IMR-90 (cell line): ENCODE data around the gene ELOVL5. TPM values are rescaled to one million over a fixed set of nuclear protein-coding genes. Genes with fewer than 3 reads are reported as not detected.

Experiments used
- ATAC-seq: fragments of 200-7000 bp; cut with Tn5 transposase; 2 replicates; pipeline ENCODE4 v1.9.1; 2020; ENCODE audit warnings: low read depth, mild to moderate bottlenecking, moderate library complexity
- BruUV-seq: library from RNA; stranded (reverse); fragments of 400-500 nt; replicated peaks from 2 replicates; lab custom pipeline; 2021; lab: Mats Ljungman, UMichigan
- CTCF ChIA-PET: fragments of 300-600 bp; formaldehyde crosslinking; extraction: SDS; loops from one replicate; lab custom pipeline; 2021; ENCODE audit warnings: antibody characterized with exemption; lab: Yijun Ruan, JAX
- POLR2A ChIA-PET: fragments of 300-600 bp; sonication (Branson Sonifier 250); formaldehyde crosslinking; loops from one replicate; lab custom pipeline; 2022; ENCODE audit warnings: antibody characterized with exemption; ENCODE audit not compliant: unreplicated experiment; lab: Charles Lee
- DNase-seq: peaks from one replicate; pipeline ENCODE4 v3.0.0; 2013
- H2AFZ ChIP-seq: replicated peaks from 2 replicates; pipeline ENCODE3; 2013; ENCODE audit warnings: low read length, mild to moderate bottlenecking; ENCODE audit not compliant: poor library complexity
- H2AK5ac ChIP-seq: 2 replicates; pipeline ENCODE4 v1.6.1; 2013; ENCODE audit warnings: low read depth, low read length, inconsistent platforms
- H2AK9ac ChIP-seq: replicated peaks from 2 replicates; pipeline ENCODE3; 2013; ENCODE audit warnings: mild to moderate bottlenecking, low read depth, low read length, moderate library complexity; ENCODE audit not compliant: poor library complexity
- H2BK120ac ChIP-seq: 2 replicates; pipeline ENCODE4 v1.6.1; 2013; ENCODE audit warnings: low read depth, low read length, inconsistent platforms
- H2BK15ac ChIP-seq: 3 replicates; pipeline ENCODE4 v1.6.1; 2013; ENCODE audit warnings: low read depth, low read length, inconsistent platforms
- H2BK20ac ChIP-seq: 2 replicates; pipeline ENCODE4 v1.6.1; 2013; ENCODE audit warnings: low read depth, mild to moderate bottlenecking, inconsistent platforms, low read length, moderate library complexity
- H2BK5ac ChIP-seq: 2 replicates; pipeline ENCODE4 v1.6.1; 2013; ENCODE audit warnings: mild to moderate bottlenecking, low read depth, low read length, inconsistent platforms; ENCODE audit not compliant: poor library complexity, severe bottlenecking
- H3K14ac ChIP-seq: replicated peaks from 2 replicates; pipeline ENCODE4 v1.6.1; 2013; ENCODE audit warnings: low read depth, low read length, inconsistent platforms
- H3K18ac ChIP-seq: 2 replicates; pipeline ENCODE4 v1.6.1; 2013; ENCODE audit warnings: low read depth, low read length, control low read depth
- H3K23ac ChIP-seq: 2 replicates; pipeline ENCODE4 v1.6.1; 2013; ENCODE audit warnings: low read depth, low read length, inconsistent platforms
- H3K27ac ChIP-seq: 2 replicates; pipeline ENCODE4 v1.5.1; 2013; ENCODE audit warnings: mild to moderate bottlenecking, control low read depth, low read length; ENCODE audit not compliant: insufficient read depth
- H3K27me3 ChIP-seq: 2 replicates; pipeline ENCODE4 v1.6.1; 2013; ENCODE audit warnings: low read length; ENCODE audit not compliant: control insufficient read depth, insufficient read depth
- H3K36me3 ChIP-seq: 2 replicates; pipeline ENCODE4 v1.6.1; 2013; ENCODE audit warnings: low read length, mixed read lengths; ENCODE audit not compliant: control insufficient read depth, insufficient read depth
- H3K4ac ChIP-seq: 2 replicates; pipeline ENCODE4 v1.6.1; 2013; ENCODE audit warnings: low read depth, low read length, inconsistent platforms
- H3K4me1 ChIP-seq: 2 replicates; pipeline ENCODE4 v1.6.1; 2013; ENCODE audit warnings: low read length, mixed read lengths; ENCODE audit not compliant: control insufficient read depth, insufficient read depth
- H3K4me2 ChIP-seq: 2 replicates; pipeline ENCODE4 v1.6.1; 2013; ENCODE audit warnings: low read depth, mild to moderate bottlenecking, control low read depth, low read length, moderate library complexity
- H3K4me3 ChIP-seq: 2 replicates; pipeline ENCODE4 v1.5.1; 2013; ENCODE audit warnings: low read depth, mild to moderate bottlenecking, control low read depth, low read length, moderate library complexity; ENCODE audit not compliant: insufficient read depth
- H3K56ac ChIP-seq: 2 replicates; pipeline ENCODE4 v1.6.1; 2013; ENCODE audit warnings: low read length, inconsistent platforms; ENCODE audit not compliant: insufficient read depth; ENCODE audit errors: extremely low read depth
- H3K79me1 ChIP-seq, 2 experiments: 2 replicates each; pipeline ENCODE4 v1.6.1; 2013; ENCODE audit warnings: low read length in 2 of 2, inconsistent platforms in 1 of 2, low read depth in 1 of 2
- H3K9ac ChIP-seq: 2 replicates; pipeline ENCODE4 v1.6.1; 2013; ENCODE audit warnings: low read depth, low read length, control low read depth
- H3K9me1 ChIP-seq: 2 replicates; pipeline ENCODE4 v1.6.1; 2013; ENCODE audit warnings: low read length, inconsistent platforms; ENCODE audit not compliant: insufficient read depth
- H3K9me3 ChIP-seq: 2 replicates; pipeline ENCODE4 v1.6.1; 2013; ENCODE audit warnings: low read length; ENCODE audit not compliant: control insufficient read depth, insufficient read depth
- H4K20me1 ChIP-seq: 2 replicates; pipeline ENCODE4 v1.6.1; 2013; ENCODE audit warnings: low read length, inconsistent platforms; ENCODE audit not compliant: insufficient read depth
- H4K5ac ChIP-seq: 2 replicates; pipeline ENCODE4 v1.6.1; 2013; ENCODE audit warnings: mild to moderate bottlenecking, low read depth, low read length, control low read depth
- H4K8ac ChIP-seq, 2 experiments: 2 replicates each; pipeline ENCODE4 v1.6.1; 2013; ENCODE audit warnings: low read depth in 2 of 2, low read length in 2 of 2, control low read depth in 1 of 2, inconsistent platforms in 1 of 2
- H4K91ac ChIP-seq: 2 replicates; pipeline ENCODE4 v1.6.1; 2013; ENCODE audit warnings: low read depth, low read length, inconsistent platforms; ENCODE audit not compliant: insufficient read depth
- BHLHE40 ChIP-seq: fragments of 150-350 bp; IDR thresholded peaks from 2 replicates; pipeline ENCODE4 v1.6.1; 2016; ENCODE audit warnings: mild to moderate bottlenecking, low read depth, low read length
- CEBPB ChIP-seq: IDR thresholded peaks from 2 replicates; pipeline ENCODE4 v1.6.1; 2012; ENCODE audit warnings: low read depth, low read length, improper control_type of control experiment
- CHD1 ChIP-seq: IDR thresholded peaks from 2 replicates; pipeline ENCODE4 v1.6.1; 2012; ENCODE audit warnings: low read depth, low read length, improper control_type of control experiment
- CTCF ChIP-seq: conservative IDR thresholded peaks from 2 replicates; pipeline ENCODE4 v1.5.1; 2012; ENCODE audit warnings: mild to moderate bottlenecking, low read depth, low read length, improper control_type of control experiment
- FOS ChIP-seq: fragments of 150-350 bp; IDR thresholded peaks from 2 replicates; pipeline ENCODE4 v1.6.1; 2016; ENCODE audit warnings: low read depth, low read length
- MAFK ChIP-seq: IDR thresholded peaks from 2 replicates; pipeline ENCODE4 v1.6.1; 2012; ENCODE audit warnings: low read depth, low read length, improper control_type of control experiment
- MAZ ChIP-seq: IDR thresholded peaks from 2 replicates; pipeline ENCODE4 v1.6.1; 2012; ENCODE audit warnings: low read depth, mild to moderate bottlenecking, low read length, improper control_type of control experiment, moderate library complexity, borderline replicate concordance
- MXI1 ChIP-seq: IDR thresholded peaks from 2 replicates; pipeline ENCODE4 v1.6.1; 2012; ENCODE audit warnings: low read depth, mild to moderate bottlenecking, low read length, moderate library complexity, borderline replicate concordance
- NFE2L2 ChIP-seq: fragments of 150-350 bp; IDR thresholded peaks from 2 replicates; pipeline ENCODE4 v1.6.1; 2016; ENCODE audit warnings: low read depth, mild to moderate bottlenecking, low read length
- POLR2A ChIP-seq: IDR thresholded peaks from 2 replicates; pipeline ENCODE4 v1.6.1; 2012; ENCODE audit warnings: mild to moderate bottlenecking, low read depth, low read length
- RAD21 ChIP-seq: IDR thresholded peaks from 2 replicates; pipeline ENCODE4 v1.6.1; 2012; ENCODE audit warnings: low read length, improper control_type of control experiment
- RCOR1 ChIP-seq: IDR thresholded peaks from 2 replicates; pipeline ENCODE4 v1.6.1; 2012; ENCODE audit warnings: mild to moderate bottlenecking, low read length, improper control_type of control experiment; ENCODE audit not compliant: insufficient replicate concordance
- RFX5 ChIP-seq: IDR thresholded peaks from 2 replicates; pipeline ENCODE4 v1.8.0; 2012; ENCODE audit warnings: low read depth, mild to moderate bottlenecking, low read length, moderate library complexity
- SMC3 ChIP-seq: fragments of 150-350 bp; IDR thresholded peaks from 2 replicates; pipeline ENCODE4 v1.6.1; 2016; ENCODE audit warnings: low read depth, mild to moderate bottlenecking, antibody characterized with exemption, low read length, moderate library complexity
- USF2 ChIP-seq: fragments of 150-350 bp; IDR thresholded peaks from 2 replicates; pipeline ENCODE4 v1.6.1; 2017; ENCODE audit warnings: mild to moderate bottlenecking, antibody characterized with exemption, low read length, low read depth
- WGBS, 2 experiments: methylation state at CpG; one replicate each; pipeline versions ENCODE4 v1.1.5 to v1.1.7; 2013; ENCODE audit warnings: missing lambda C conversion rate in 2 of 2; ENCODE audit not compliant: insufficient read length in 1 of 2; ENCODE audit errors: extremely low coverage in 2 of 2; 5-methylcytosine and 5-hydroxymethylcytosine counted together
- dilution Hi-C: fragments of 300-500 bp; cut with HindIII; formaldehyde crosslinking; loops from one replicate; pipeline ENCODE4 v1.14.3; 2018; ENCODE audit warnings: low sequenced_read_pairs; ENCODE audit not compliant: unreplicated experiment
- in situ Hi-C: fragments of 300-500 bp; cut with MboI; formaldehyde crosslinking; loops from 3 replicates; pipeline ENCODE4 v1.14.3; 2019; ENCODE audit warnings: low sequenced_read_pairs, inconsistent platforms, mixed read lengths
- intact Hi-C: fragments of 100-400 bp; cut with micrococcal nuclease; formaldehyde crosslinking; loops from 2 replicates; pipeline ENCODE4 v1.10.0; 2022
- polyA plus RNA-seq, 3 experiments: library from polyadenylated mRNA; depleted of rRNA; stranded (reverse); fragments of >200 nt; gene quantifications; 2 replicates each; pipeline ENCODE4 v1.2.3, GENCODE V29; 2012; ENCODE audit warnings: low replicate concordance in 1 of 3
- total RNA-seq: library from RNA; depleted of rRNA; stranded (reverse); fragments of >200 nt; gene quantifications from 2 replicates; pipeline ENCODE4 v1.2.3, GENCODE V29; 2012

ELOVL5 gene
- total and polyA plus RNA-seq, 2 of the 4 experiments (the other 2 are of a cell fraction), result 32.1 to 42.3 TPM

GRCh38 chr6:53333439-53334408 is 15.0 kb downstream of the ELOVL5 start:
- WGBS, 2 experiments, result no CpG with 5 or more reads among the region's 5 CpGs
- H4K20me1 ChIP-seq, result peaks cover 21% of the 10 kb centered on the region
- H3K4me3 ChIP-seq, result no peak overlapping the region
- peaks cover 3% of the 10 kb centered on the region for H3K9me1 ChIP-seq
- H2AFZ ChIP-seq, result no peak overlapping the region
- ChIA-PET CTCF (no interaction called here), POLR2A (interaction anchor here (0.5 kb wide), 1 partner anchor 14 kb away, joined by 5 read pairs; no protein-coding TSS in a partner anchor)
- dilution Hi-C loops, result no loop called here
- no peaks in the 10 kb centered on the region for H3K9me3 ChIP-seq
- no peak overlapping the region for H2AK9ac ChIP-seq
- no peaks in the 10 kb centered on the region; the same call in 1 of the 2 replicates for H3K4me1 ChIP-seq
- no peak overlapping the region for H3K4me2 ChIP-seq
- no peak overlapping the region for H2BK5ac ChIP-seq
- no peak for ATAC-seq
- H2BK15ac ChIP-seq, result no peak overlapping the region
- no peak overlapping the region for H4K8ac ChIP-seq
- H2AK5ac ChIP-seq, result no peak overlapping the region
- no peaks in the 10 kb centered on the region for H3K27me3 ChIP-seq
- H3K27ac ChIP-seq, result no peak overlapping the region
- H3K79me1 ChIP-seq, result peaks cover 28 to 77% of the 10 kb centered on the region in 2 experiments
- H3K36me3 ChIP-seq, result peaks cover 5% of the 10 kb centered on the region
- no peak overlapping the region for H3K14ac ChIP-seq
- H3K18ac ChIP-seq, result no peak overlapping the region
- BruUV-seq, result no TSS peak
- H4K91ac ChIP-seq, result no peak overlapping the region
- no peak overlapping the region for H3K23ac ChIP-seq
- H4K5ac ChIP-seq, result no peak overlapping the region
- H3K56ac ChIP-seq, result no peak overlapping the region
- intact Hi-C loops, result no loop called here
- H3K4ac ChIP-seq, result no peak overlapping the region
- H2BK20ac ChIP-seq, result no peak overlapping the region
- no peak overlapping the region for H3K9ac ChIP-seq
- H2BK120ac ChIP-seq, result no peak overlapping the region
- DNase-seq, result no peak
- in situ Hi-C loops, result no loop called here
- TF ChIP-seq CEBPB (no peak), CTCF (no peak), CHD1 (no peak), MAFK (no peak), RAD21 (no peak), SMC3 (no peak), USF2 (no peak), RCOR1 (no peak), MXI1 (no peak), NFE2L2 (no peak), BHLHE40 (no peak), RFX5 (no peak), MAZ (no peak), FOS (no peak), POLR2A (no peak)
